ENCODE measurements around the gene CYP2E1. TPM values are rescaled to one million over a fixed set of nuclear protein-coding genes. Genes with fewer than 3 reads are reported as not detected.
"Not testable (repeated sequence)": the region's sequence is repeated elsewhere in the genome, so short reads cannot be mapped to it uniquely, and the experiment has no call there.

The CYP2E1 gene
- total RNA-seq, 1 experiment from 2014 or later, result 1.0 TPM

DNA sequence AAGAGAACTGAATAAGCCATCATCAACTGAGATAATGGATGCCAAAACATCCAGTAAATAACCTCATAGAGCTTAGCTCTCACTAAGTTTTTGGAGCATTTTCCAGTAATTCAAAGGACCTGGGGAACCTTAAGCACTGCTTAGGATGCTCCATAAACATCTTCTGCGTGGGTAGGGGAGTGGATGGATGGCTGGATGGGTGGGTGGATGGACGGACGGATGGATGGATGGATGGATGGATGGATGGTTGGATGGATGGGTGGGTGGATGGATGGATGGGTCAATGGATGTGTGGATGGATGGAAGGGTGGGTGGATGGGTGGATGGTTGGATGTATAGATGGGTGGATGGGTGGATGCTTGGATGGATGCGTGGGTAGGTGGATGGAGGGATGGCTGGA is 9.0 kb downstream of the CYP2E1 start (continued):
- no peak for TF ChIP-seq CREB1 (CRISPR knock-in tag; IDR thresholded peaks at IDR 0.05)
- no peak for TF ChIP-seq CREM (CRISPR knock-in tag; IDR thresholded peaks at IDR 0.05)

- no peak for ATAC-seq
- TF ChIP-seq ZNF263 (CRISPR knock-in tag; IDR thresholded peaks at IDR 0.05; ENCODE audit: low read depth) (no peak), ZNF423 (CRISPR knock-in tag; IDR thresholded peaks at IDR 0.05) (no peak), ZNF396 (CRISPR knock-in tag; IDR thresholded peaks at IDR 0.05; ENCODE audit: borderline replicate concordance) (no peak), ZNF317 (CRISPR knock-in tag; IDR thresholded peaks at IDR 0.05; ENCODE audit: borderline replicate concordance, low read depth) (no peak), SMAD3 (CRISPR knock-in tag; IDR thresholded peaks at IDR 0.05; ENCODE audit: borderline replicate concordance) (no peak), SOX15 (CRISPR knock-in tag; IDR thresholded peaks at IDR 0.05) (no peak), ZNF138 (CRISPR knock-in tag; conservative IDR thresholded peaks at IDR 0.05) (no peak), ZBTB21 (CRISPR knock-in tag; IDR thresholded peaks at IDR 0.05; ENCODE audit: borderline replicate concordance) (no peak), ZNF219 (CRISPR knock-in tag; IDR thresholded peaks at IDR 0.05; ENCODE audit: borderline replicate concordance) (no peak)
- TF ChIP-seq, protein P1, sequence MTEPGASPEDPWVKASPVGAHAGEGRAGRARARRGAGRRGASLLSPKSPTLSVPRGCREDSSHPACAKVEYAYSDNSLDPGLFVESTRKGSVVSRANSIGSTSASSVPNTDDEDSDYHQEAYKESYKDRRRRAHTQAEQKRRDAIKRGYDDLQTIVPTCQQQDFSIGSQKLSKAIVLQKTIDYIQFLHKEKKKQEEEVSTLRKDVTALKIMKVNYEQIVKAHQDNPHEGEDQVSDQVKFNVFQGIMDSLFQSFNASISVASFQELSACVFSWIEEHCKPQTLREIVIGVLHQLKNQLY (CRISPR knock-in tag; IDR thresholded peaks at IDR 0.05), result no peak
- TF ChIP-seq, protein P2, sequence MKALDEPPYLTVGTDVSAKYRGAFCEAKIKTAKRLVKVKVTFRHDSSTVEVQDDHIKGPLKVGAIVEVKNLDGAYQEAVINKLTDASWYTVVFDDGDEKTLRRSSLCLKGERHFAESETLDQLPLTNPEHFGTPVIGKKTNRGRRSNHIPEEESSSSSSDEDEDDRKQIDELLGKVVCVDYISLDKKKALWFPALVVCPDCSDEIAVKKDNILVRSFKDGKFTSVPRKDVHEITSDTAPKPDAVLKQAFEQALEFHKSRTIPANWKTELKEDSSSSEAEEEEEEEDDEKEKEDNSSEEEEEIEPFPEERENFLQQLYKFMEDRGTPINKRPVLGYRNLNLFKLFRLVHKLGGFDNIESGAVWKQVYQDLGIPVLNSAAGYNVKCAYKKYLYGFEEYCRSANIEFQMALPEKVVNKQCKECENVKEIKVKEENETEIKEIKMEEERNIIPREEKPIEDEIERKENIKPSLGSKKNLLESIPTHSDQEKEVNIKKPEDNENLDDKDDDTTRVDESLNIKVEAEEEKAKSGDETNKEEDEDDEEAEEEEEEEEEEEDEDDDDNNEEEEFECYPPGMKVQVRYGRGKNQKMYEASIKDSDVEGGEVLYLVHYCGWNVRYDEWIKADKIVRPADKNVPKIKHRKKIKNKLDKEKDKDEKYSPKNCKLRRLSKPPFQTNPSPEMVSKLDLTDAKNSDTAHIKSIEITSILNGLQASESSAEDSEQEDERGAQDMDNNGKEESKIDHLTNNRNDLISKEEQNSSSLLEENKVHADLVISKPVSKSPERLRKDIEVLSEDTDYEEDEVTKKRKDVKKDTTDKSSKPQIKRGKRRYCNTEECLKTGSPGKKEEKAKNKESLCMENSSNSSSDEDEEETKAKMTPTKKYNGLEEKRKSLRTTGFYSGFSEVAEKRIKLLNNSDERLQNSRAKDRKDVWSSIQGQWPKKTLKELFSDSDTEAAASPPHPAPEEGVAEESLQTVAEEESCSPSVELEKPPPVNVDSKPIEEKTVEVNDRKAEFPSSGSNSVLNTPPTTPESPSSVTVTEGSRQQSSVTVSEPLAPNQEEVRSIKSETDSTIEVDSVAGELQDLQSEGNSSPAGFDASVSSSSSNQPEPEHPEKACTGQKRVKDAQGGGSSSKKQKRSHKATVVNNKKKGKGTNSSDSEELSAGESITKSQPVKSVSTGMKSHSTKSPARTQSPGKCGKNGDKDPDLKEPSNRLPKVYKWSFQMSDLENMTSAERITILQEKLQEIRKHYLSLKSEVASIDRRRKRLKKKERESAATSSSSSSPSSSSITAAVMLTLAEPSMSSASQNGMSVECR (CRISPR knock-in tag; IDR thresholded peaks at IDR 0.05; ENCODE audit: borderline replicate concordance), result no peak
- TF ChIP-seq, protein P3, sequence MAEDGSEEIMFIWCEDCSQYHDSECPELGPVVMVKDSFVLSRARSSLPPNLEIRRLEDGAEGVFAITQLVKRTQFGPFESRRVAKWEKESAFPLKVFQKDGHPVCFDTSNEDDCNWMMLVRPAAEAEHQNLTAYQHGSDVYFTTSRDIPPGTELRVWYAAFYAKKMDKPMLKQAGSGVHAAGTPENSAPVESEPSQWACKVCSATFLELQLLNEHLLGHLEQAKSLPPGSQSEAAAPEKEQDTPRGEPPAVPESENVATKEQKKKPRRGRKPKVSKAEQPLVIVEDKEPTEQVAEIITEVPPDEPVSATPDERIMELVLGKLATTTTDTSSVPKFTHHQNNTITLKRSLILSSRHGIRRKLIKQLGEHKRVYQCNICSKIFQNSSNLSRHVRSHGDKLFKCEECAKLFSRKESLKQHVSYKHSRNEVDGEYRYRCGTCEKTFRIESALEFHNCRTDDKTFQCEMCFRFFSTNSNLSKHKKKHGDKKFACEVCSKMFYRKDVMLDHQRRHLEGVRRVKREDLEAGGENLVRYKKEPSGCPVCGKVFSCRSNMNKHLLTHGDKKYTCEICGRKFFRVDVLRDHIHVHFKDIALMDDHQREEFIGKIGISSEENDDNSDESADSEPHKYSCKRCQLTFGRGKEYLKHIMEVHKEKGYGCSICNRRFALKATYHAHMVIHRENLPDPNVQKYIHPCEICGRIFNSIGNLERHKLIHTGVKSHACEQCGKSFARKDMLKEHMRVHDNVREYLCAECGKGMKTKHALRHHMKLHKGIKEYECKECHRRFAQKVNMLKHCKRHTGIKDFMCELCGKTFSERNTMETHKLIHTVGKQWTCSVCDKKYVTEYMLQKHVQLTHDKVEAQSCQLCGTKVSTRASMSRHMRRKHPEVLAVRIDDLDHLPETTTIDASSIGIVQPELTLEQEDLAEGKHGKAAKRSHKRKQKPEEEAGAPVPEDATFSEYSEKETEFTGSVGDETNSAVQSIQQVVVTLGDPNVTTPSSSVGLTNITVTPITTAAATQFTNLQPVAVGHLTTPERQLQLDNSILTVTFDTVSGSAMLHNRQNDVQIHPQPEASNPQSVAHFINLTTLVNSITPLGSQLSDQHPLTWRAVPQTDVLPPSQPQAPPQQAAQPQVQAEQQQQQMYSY (CRISPR knock-in tag; IDR thresholded peaks at IDR 0.05), result no peak
Observed at GRCh38 chr10:133537546-133538545, 10.7 kb downstream of the CYP2E1 start.

DNA sequence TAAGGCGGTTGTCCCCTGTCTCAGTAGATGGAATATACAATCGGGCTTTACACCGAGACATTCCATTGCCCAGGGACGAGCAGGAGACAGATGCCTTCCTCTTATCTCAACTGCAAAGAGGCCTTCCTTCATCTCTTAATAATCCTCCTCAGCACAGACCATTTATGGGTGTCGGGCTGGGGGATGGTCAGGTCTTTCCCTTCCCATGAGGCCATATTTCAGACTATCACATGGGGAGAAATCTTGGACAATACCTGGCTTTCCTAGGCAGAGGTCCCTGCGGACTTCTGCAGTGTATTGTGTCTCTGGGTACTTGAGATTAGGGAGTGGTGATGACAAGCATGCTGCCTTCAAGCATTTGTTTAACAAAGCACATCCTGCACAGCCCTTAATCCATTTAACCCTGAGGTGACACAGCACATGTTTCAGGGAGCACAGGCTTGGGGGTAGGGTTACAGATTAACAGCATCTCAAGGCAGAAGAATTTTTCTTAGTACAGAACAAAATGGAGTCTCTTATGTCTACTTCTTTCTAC is 14.3 kb downstream of the CYP2E1 start:
- H3K9me3 Mint-ChIP-seq, result peaks cover 90% of the 10 kb centered on the region
- POLR2A ChIA-PET; CTCF ChIA-PET; H3K27me3 Mint-ChIP-seq (ENCODE audit: low read depth); DNase-seq (ENCODE audit: low spot score); H3K4me1 Mint-ChIP-seq; H3K4me3 Mint-ChIP-seq; ATAC-seq; H3K27ac Mint-ChIP-seq: not testable (repeated sequence)
- H3K36me3 Mint-ChIP-seq, result peaks cover 65% of the 10 kb centered on the region

More at GRCh38 chr10:133537546-133538545, 10.7 kb downstream of the CYP2E1 start:
- H3K27me3 Mint-ChIP-seq (ENCODE audit: low read depth), result peaks cover 12% of the 10 kb centered on the region
- peaks cover 58% of the 10 kb centered on the region for H3K36me3 Mint-ChIP-seq
- H3K27ac Mint-ChIP-seq, result no peak overlapping the region
- H3K4me1 Mint-ChIP-seq, result no peaks in the 10 kb centered on the region
- DNase-seq (ENCODE audit: low spot score), result no peak
- ChIA-PET CTCF (no interaction called here), POLR2A (no interaction called here)
- H3K4me3 Mint-ChIP-seq, result no peak overlapping the region
- H3K9me3 Mint-ChIP-seq, result peaks cover 82% of the 10 kb centered on the region

Measured in WTC11 (cell line).